Neuronal stem cell (in vitro differentiated cells): ENCODE data around the gene MITF.

Source experiments
- DNase-seq: peaks from one replicate; pipeline ENCODE4 v3.0.0-alpha.2; 2013; ENCODE audit warnings: low spot score
- H2AFZ ChIP-seq: one replicate; pipeline ENCODE4 v1.6.1; 2013; ENCODE audit warnings: mild to moderate bottlenecking, low read length, inconsistent platforms
- H2AK5ac ChIP-seq: 2 replicates; pipeline ENCODE4 v1.6.1; 2013; ENCODE audit warnings: low read depth, mild to moderate bottlenecking, inconsistent platforms, low read length, moderate library complexity, mixed read lengths
- H2BK120ac ChIP-seq: 2 replicates; pipeline ENCODE4 v1.6.1; 2013; ENCODE audit warnings: low read depth, mild to moderate bottlenecking, inconsistent platforms, low read length, moderate library complexity, mixed read lengths
- H2BK12ac ChIP-seq: one replicate; pipeline ENCODE4 v1.6.1; 2013; ENCODE audit warnings: low read length, inconsistent platforms
- H2BK15ac ChIP-seq: 2 replicates; pipeline ENCODE4 v1.6.1; 2013; ENCODE audit warnings: mild to moderate bottlenecking, low read length, inconsistent platforms, mixed read lengths
- H2BK5ac ChIP-seq: one replicate; pipeline ENCODE4 v1.6.1; 2013; ENCODE audit warnings: inconsistent platforms, mild to moderate bottlenecking, low read length, moderate library complexity
- H3K14ac ChIP-seq: one replicate; pipeline ENCODE4 v1.6.1; 2013; ENCODE audit warnings: low read length, inconsistent platforms
- H3K18ac ChIP-seq: 2 replicates; pipeline ENCODE4 v1.6.1; 2013; ENCODE audit warnings: low read length, inconsistent platforms
- H3K23ac ChIP-seq: 2 replicates; pipeline ENCODE4 v1.6.1; 2013; ENCODE audit warnings: low read depth, mild to moderate bottlenecking, mixed read lengths, low read length, inconsistent platforms; ENCODE audit not compliant: poor library complexity
- H3K27ac ChIP-seq: replicated peaks from 3 replicates; pipeline ENCODE4 v1.5.1; 2013; ENCODE audit warnings: low read length, inconsistent platforms
- H3K27me3 ChIP-seq, 3 experiments: 2 replicates each; pipeline ENCODE4 v1.6.1; 2013; ENCODE audit warnings: low read length in 3 of 3, mild to moderate bottlenecking in 2 of 3, inconsistent platforms in 1 of 3, low read depth in 1 of 3, mixed read lengths in 1 of 3, moderate library complexity in 1 of 3; ENCODE audit not compliant: control insufficient read depth in 3 of 3, insufficient read depth in 3 of 3
- H3K36me3 ChIP-seq, 2 donors: replicated peaks in 1 of 2; 2 replicates each; pipeline ENCODE4 v1.6.1; 2013; ENCODE audit warnings: low read length in 2 of 2; ENCODE audit not compliant: control insufficient read depth in 2 of 2, insufficient read depth in 2 of 2
- H3K4ac ChIP-seq: 2 replicates; pipeline ENCODE4 v1.6.1; 2013; ENCODE audit warnings: inconsistent platforms, mild to moderate bottlenecking, low read length, moderate library complexity
- H3K4me1 ChIP-seq, 2 donors: 1 replicate in 1 of 2; 2 replicates in 1 of 2; pipeline ENCODE4 v1.6.1; 2013; ENCODE audit warnings: low read length in 2 of 2, low read depth in 1 of 2; ENCODE audit not compliant: control insufficient read depth in 2 of 2, insufficient read depth in 1 of 2
- H3K4me2 ChIP-seq: one replicate; pipeline ENCODE4 v1.6.1; 2013; ENCODE audit warnings: mild to moderate bottlenecking, low read length, inconsistent platforms; ENCODE audit not compliant: insufficient read depth, poor library complexity, severe bottlenecking
- H3K4me3 ChIP-seq, 2 donors: 2 replicates each; pipeline ENCODE4 v1.5.1; 2013; ENCODE audit warnings: low read length in 2 of 2, mild to moderate bottlenecking in 2 of 2, inconsistent platforms in 1 of 2, moderate library complexity in 1 of 2
- H3K79me1 ChIP-seq: one replicate; pipeline ENCODE4 v1.6.1; 2013; ENCODE audit warnings: low read depth, mild to moderate bottlenecking, inconsistent platforms, low read length, moderate library complexity
- H3K9ac ChIP-seq: one replicate; pipeline ENCODE4 v1.6.1; 2013; ENCODE audit warnings: mild to moderate bottlenecking, low read depth, low read length, inconsistent platforms; ENCODE audit not compliant: poor library complexity
- H3K9me3 ChIP-seq, 2 donors: replicated peaks in 1 of 2; 2 replicates each; pipeline versions ENCODE3 to v1.6.1; 2013; ENCODE audit warnings: low read length in 2 of 2, mild to moderate bottlenecking in 2 of 2, inconsistent platforms in 1 of 2, low read depth in 1 of 2, mixed read lengths in 1 of 2, moderate library complexity in 1 of 2; ENCODE audit not compliant: control insufficient read depth in 2 of 2, insufficient read depth in 1 of 2
- H4K8ac ChIP-seq: one replicate; pipeline ENCODE4 v1.6.1; 2013; ENCODE audit warnings: low read depth, mild to moderate bottlenecking, inconsistent platforms, low read length, moderate library complexity
- H4K91ac ChIP-seq: one replicate; pipeline ENCODE4 v1.6.1; 2013; ENCODE audit warnings: low read length, low read depth, mild to moderate bottlenecking, inconsistent platforms; ENCODE audit not compliant: poor library complexity
- WGBS, 2 donors: extraction: QIAGEN DNeasy Blood & Tissue Kit; methylation state at CpG; one replicate each; pipeline ENCODE4 v1.1.7; 2013; ENCODE audit warnings: missing lambda C conversion rate in 2 of 2, mixed read lengths in 1 of 2; ENCODE audit not compliant: insufficient read length in 2 of 2, insufficient replicate concordance in 1 of 2; ENCODE audit errors: extremely low coverage in 2 of 2; 5-methylcytosine and 5-hydroxymethylcytosine counted together

Gene MITF

GRCh38 chr3:69938931-69939330 lies 199.7 kb downstream of the MITF start:
- no peak for DNase-seq
- Histone ChIP-seq H3K9me3 (no peaks in the 10 kb centered on the region), H4K91ac (no peak overlapping the region), H3K36me3 (no peaks in the 10 kb centered on the region), H3K27ac (no peak overlapping the region), H3K14ac (no peak overlapping the region), H3K4me2 (no peak overlapping the region), H2AK5ac (no peak overlapping the region), H3K27me3 (peaks cover 0 to 4% (median 0%) of the 10 kb centered on the region in 3 experiments), H3K79me1 (no peaks in the 10 kb centered on the region), H2BK12ac (no peak overlapping the region), H2BK120ac (no peak overlapping the region), H2BK5ac (no peak overlapping the region), H3K4ac (no peak overlapping the region), H2AFZ (no peak overlapping the region), H3K23ac (no peak overlapping the region), H2BK15ac (no peak overlapping the region), H4K8ac (no peak overlapping the region), H3K9ac (no peak overlapping the region), H3K18ac (no peak overlapping the region), H3K4me1 (no peaks in the 10 kb centered on the region), H3K4me3 (no peak overlapping the region)
- WGBS, 2 donors = no CpG with 5 or more reads among the region's 3 CpGs

- no CpG with 5 or more reads among the region's 3 CpGs for WGBS, 2 donors
- no peak overlapping the region for H3K4ac ChIP-seq
Observed at GRCh38 chr3:69941037-69941436, 201.8 kb downstream of the MITF start.

GRCh38 chr3:69941439-69942176 lies 202.3 kb downstream of the MITF start:
- Histone ChIP-seq H2AK5ac (no peak overlapping the region), H3K18ac (no peak overlapping the region), H3K23ac (no peak overlapping the region), H3K9me3 (no peaks in the 10 kb centered on the region), H2BK15ac (no peak overlapping the region), H3K36me3 (no peaks in the 10 kb centered on the region), H3K4me2 (no peak overlapping the region), H4K8ac (no peak overlapping the region), H3K4me1 (no peaks in the 10 kb centered on the region), H2BK12ac (no peak overlapping the region), H3K27ac (no peak overlapping the region), H3K27me3 (peaks cover 0 to 4% (median 0%) of the 10 kb centered on the region in 3 experiments), H2AFZ (no peak overlapping the region), H3K4me3 (no peak overlapping the region), H3K4ac (no peak overlapping the region), H2BK120ac (no peak overlapping the region), H4K91ac (no peak overlapping the region), H3K79me1 (no peaks in the 10 kb centered on the region), H3K9ac (no peak overlapping the region), H2BK5ac (no peak overlapping the region), H3K14ac (no peak overlapping the region)
- no peak for DNase-seq
- whole genome bisulfite sequencing, 2 donors = no CpG with 5 or more reads among the region's 3 CpGs

More at GRCh38 chr3:69941037-69941436, 201.8 kb downstream of the MITF start:
- Histone ChIP-seq H2BK12ac (no peak overlapping the region), H3K18ac (no peak overlapping the region), H3K79me1 (no peaks in the 10 kb centered on the region), H2BK15ac (no peak overlapping the region), H3K23ac (no peak overlapping the region), H2AK5ac (no peak overlapping the region), H4K8ac (no peak overlapping the region), H3K14ac (no peak overlapping the region), H3K9me3 (no peaks in the 10 kb centered on the region), H3K4me3 (no peak overlapping the region), H3K4me2 (no peak overlapping the region), H4K91ac (no peak overlapping the region), H2BK5ac (no peak overlapping the region), H2BK120ac (no peak overlapping the region), H3K27ac (no peak overlapping the region), H2AFZ (no peak overlapping the region), H3K36me3 (no peaks in the 10 kb centered on the region), H3K4me1 (no peaks in the 10 kb centered on the region), H3K27me3 (peaks cover 0 to 4% (median 0%) of the 10 kb centered on the region in 3 experiments), H3K9ac (no peak overlapping the region)
- no peak for DNase-seq

GRCh38 chr3:69944931-69945493 lies 205.7 kb downstream of the MITF start:
- no peak overlapping the region for H3K4me2 ChIP-seq
- no peak overlapping the region for H2BK120ac ChIP-seq
- peaks cover 0 to 2% (median 0%) of the 10 kb centered on the region in 3 experiments for H3K27me3 ChIP-seq
- no peak overlapping the region for H2AFZ ChIP-seq
- no peak overlapping the region for H2AK5ac ChIP-seq
- H3K4ac ChIP-seq = no peak overlapping the region
- H3K23ac ChIP-seq = no peak overlapping the region
- no peak for DNase-seq
- H3K9me3 ChIP-seq = no peaks in the 10 kb centered on the region
- no peak overlapping the region for H4K8ac ChIP-seq
- no peak overlapping the region for H3K14ac ChIP-seq
- no peak overlapping the region for H2BK12ac ChIP-seq
- H4K91ac ChIP-seq = no peak overlapping the region
- H3K79me1 ChIP-seq = no peaks in the 10 kb centered on the region
- no peaks in the 10 kb centered on the region for H3K4me1 ChIP-seq
- H3K18ac ChIP-seq = no peak overlapping the region
- no CpG with 5 or more reads among the region's 3 CpGs for WGBS, 2 donors
- no peak overlapping the region for H3K4me3 ChIP-seq
- H2BK5ac ChIP-seq = no peak overlapping the region
- no peak overlapping the region for H2BK15ac ChIP-seq
- H3K36me3 ChIP-seq = no peaks in the 10 kb centered on the region
- no peak overlapping the region for H3K27ac ChIP-seq
- H3K9ac ChIP-seq = no peak overlapping the region
